Left ventricle myocardium inferior (tissue), 1 donor: ENCODE data around the gene XYLT1. TPM values are rescaled to one million over a fixed set of nuclear protein-coding genes. Genes with fewer than 3 reads are reported as not detected.

Experiments
- DNase-seq: peaks from one replicate; pipeline ENCODE4 v3.0.0-alpha.2; 2020
- H3K27ac ChIP-seq: fragments of 200-600 bp; replicated peaks from 2 replicates; pipeline ENCODE4 v1.8.0; 2021
- H3K27me3 ChIP-seq: fragments of 200-600 bp; 2 replicates; pipeline ENCODE4 v1.8.0; 2021; ENCODE audit warnings: low read depth
- H3K36me3 ChIP-seq: fragments of 200-600 bp; 2 replicates; pipeline ENCODE4 v1.8.0; 2021
- H3K4me1 ChIP-seq: fragments of 200-600 bp; 2 replicates; pipeline ENCODE4 v1.8.0; 2021
- H3K4me3 ChIP-seq: fragments of 200-600 bp; 2 replicates; pipeline ENCODE4 v1.8.0; 2021; ENCODE audit warnings: mild to moderate bottlenecking, moderate library complexity
- H3K9me3 ChIP-seq: fragments of 200-600 bp; replicated peaks from 2 replicates; pipeline ENCODE4 v1.8.0; 2021
- intact Hi-C: fragments of 100-400 bp; cut with micrococcal nuclease; formaldehyde crosslinking; loops from one replicate; pipeline ENCODE4 v1.11.0; 2022
- total RNA-seq: library from RNA; stranded (reverse); fragmentation: NEBNext Ultra II Directional; extraction: Animal tissue kit (Norgen Biotek cat#: 25700); gene quantifications from one replicate; pipeline ENCODE4 v1.2.1, GENCODE V29; 2021
- TF ChIP-seq, protein P1 (sequence below): fragments of 200-600 bp; IDR thresholded peaks from 2 replicates; pipeline ENCODE4 v1.8.0; 2021; ENCODE audit warnings: antibody characterized with exemption, mild to moderate bottlenecking, borderline replicate concordance
- donor health status: DM: no; HTN: yes; CAD: no; lungs with severe emphysema.

Gene XYLT1
- total RNA-seq, 1 donor from 2014 or later, result 1.4 TPM

DNA sequence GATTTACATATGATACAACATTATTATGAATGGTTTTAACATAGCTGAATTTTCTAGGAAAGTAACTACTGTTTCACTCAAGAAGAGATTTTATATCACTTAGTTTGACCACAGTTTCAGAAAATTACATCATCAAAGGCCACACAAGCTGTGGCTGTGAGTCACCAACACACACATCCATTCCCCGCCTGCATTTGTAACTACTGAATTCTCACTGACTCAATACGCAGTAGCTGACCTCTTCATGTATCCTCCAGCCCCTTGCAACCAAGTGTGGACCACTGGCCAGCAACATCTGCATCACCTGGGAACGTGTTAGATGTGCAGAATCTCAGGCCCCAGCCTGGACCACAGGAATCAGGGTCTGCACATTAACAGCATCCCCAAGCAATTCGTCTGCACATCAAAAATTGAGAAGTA is 197.6 kb downstream of the XYLT1 start:
- Histone ChIP-seq H3K4me1 (peaks cover 9% of the 10 kb centered on the region), H3K27me3 (no peaks in the 10 kb centered on the region), H3K9me3 (no peaks in the 10 kb centered on the region), H3K36me3 (no peaks in the 10 kb centered on the region), H3K27ac (no peak overlapping the region), H3K4me3 (no peak overlapping the region)
- intact Hi-C loops, result loop anchor here (10.0 kb wide), 1 partner anchor 192 kb away; no protein-coding TSS in a partner anchor
- no peak for DNase-seq
- TF ChIP-seq, protein P1, sequence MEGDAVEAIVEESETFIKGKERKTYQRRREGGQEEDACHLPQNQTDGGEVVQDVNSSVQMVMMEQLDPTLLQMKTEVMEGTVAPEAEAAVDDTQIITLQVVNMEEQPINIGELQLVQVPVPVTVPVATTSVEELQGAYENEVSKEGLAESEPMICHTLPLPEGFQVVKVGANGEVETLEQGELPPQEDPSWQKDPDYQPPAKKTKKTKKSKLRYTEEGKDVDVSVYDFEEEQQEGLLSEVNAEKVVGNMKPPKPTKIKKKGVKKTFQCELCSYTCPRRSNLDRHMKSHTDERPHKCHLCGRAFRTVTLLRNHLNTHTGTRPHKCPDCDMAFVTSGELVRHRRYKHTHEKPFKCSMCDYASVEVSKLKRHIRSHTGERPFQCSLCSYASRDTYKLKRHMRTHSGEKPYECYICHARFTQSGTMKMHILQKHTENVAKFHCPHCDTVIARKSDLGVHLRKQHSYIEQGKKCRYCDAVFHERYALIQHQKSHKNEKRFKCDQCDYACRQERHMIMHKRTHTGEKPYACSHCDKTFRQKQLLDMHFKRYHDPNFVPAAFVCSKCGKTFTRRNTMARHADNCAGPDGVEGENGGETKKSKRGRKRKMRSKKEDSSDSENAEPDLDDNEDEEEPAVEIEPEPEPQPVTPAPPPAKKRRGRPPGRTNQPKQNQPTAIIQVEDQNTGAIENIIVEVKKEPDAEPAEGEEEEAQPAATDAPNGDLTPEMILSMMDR, result no peak

DNA sequence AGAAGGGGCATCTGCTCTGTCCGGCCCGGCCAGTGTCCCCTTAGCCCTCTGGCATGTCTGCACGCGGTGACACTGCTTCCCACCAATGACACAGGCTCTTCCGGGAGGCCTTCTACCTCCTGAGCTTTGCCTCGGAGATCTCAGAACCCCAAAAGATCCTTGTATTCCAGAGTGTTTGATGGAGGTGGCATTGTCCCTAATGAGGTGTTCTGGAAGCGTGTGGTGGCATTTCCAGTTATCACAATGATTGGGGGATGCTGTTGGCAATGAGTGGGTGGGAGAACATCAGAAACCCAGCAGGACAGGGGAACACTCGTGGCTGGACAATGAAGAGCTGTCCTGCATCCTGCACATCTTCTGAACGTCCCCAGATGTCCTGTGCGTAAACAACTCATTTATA is 198.0 kb downstream of the XYLT1 start:
- no peak overlapping the region for H3K27ac ChIP-seq
- DNase-seq, result no peak
- intact Hi-C loops, result loop anchor here (10.0 kb wide), 1 partner anchor 192 kb away; no protein-coding TSS in a partner anchor
- peaks cover 9% of the 10 kb centered on the region for H3K4me1 ChIP-seq
- H3K9me3 ChIP-seq, result no peaks in the 10 kb centered on the region
- TF ChIP-seq, protein P1, result no peak
- H3K4me3 ChIP-seq, result no peak overlapping the region
- H3K36me3 ChIP-seq, result no peaks in the 10 kb centered on the region
- H3K27me3 ChIP-seq, result no peaks in the 10 kb centered on the region

DNA sequence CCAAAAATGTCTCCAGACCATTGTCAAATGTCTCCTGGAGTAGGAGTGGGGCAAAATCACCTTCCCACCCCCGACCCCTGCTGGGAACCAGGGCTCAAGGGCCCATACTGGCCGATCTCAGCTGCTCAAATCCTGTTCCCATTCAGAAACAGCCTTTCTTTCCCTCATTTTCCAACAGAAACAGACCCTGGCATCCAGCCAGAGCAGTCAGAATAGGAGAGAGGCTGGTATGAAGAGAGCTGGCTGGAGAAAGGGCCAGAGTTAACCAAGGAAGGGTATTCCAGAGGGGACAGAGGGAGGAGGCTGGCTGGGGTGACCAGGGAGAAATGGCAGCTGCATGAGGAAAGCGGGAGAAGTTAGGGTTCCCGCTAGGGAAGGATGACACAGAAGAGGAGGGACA is 199.1 kb downstream of the XYLT1 start:
- TF ChIP-seq, protein P1, result no peak
- Histone ChIP-seq H3K4me3 (no peak overlapping the region), H3K36me3 (no peaks in the 10 kb centered on the region), H3K9me3 (no peaks in the 10 kb centered on the region), H3K27me3 (no peaks in the 10 kb centered on the region), H3K27ac (no peak overlapping the region), H3K4me1 (peaks cover 9% of the 10 kb centered on the region)
- DNase-seq, result no peak
- intact Hi-C loops, result loop anchor here (10.0 kb wide), 1 partner anchor 193 kb away; no protein-coding TSS in a partner anchor

DNA sequence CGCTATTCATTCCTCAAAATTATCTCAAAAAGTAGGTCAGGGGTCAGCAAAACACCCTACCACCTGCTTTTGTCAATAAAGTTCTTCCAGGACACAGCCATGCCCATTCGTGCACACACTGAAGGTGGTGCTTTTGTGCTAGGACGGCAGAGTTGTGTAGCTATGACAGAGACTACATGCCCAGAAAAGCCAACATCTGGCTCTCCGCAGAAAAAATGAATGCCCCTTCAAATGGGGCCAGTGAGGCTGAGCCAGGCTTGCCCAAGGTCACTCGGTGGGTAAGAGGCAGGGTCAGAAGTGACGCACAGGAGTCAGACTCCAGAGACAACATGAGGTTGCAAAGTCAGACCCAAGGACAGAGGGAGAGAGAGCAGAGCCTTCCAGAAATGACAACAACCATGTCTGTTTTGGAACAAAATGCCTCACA is 200.1 kb downstream of the XYLT1 start:
- intact Hi-C loops, result loop anchor here (10.0 kb wide), 1 partner anchor 194 kb away; no protein-coding TSS in a partner anchor
- TF ChIP-seq, protein P1, result no peak

DNA sequence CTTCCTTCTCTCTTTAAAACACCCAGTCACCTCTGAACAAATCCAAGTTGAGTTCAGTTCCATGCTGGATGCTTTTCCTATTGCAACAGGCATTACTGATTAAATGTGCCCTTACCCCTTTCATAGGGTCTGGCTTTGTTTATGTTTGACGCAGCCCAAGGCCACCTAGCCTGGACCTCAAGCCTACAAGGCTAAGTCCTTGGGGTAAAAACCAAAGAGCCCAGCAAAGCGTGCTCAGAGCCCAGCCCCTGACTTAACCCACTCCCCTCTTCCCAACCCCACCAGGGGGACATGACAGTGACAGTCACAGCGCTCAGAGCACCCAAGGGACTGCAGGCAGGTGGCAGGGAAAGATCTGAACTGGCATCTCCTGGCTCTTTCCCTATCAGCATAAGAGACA is 200.6 kb downstream of the XYLT1 start:
- no peak overlapping the region for H3K4me3 ChIP-seq

More for the DNA sequence above, 200.1 kb downstream of the XYLT1 start:
- DNase-seq, result no peak
- H3K27ac ChIP-seq, result no peak overlapping the region
- peaks cover 9% of the 10 kb centered on the region for H3K4me1 ChIP-seq
- H3K36me3 ChIP-seq, result no peaks in the 10 kb centered on the region
- H3K4me3 ChIP-seq, result no peak overlapping the region
- no peaks in the 10 kb centered on the region for H3K9me3 ChIP-seq
- H3K27me3 ChIP-seq, result no peaks in the 10 kb centered on the region

More for the DNA sequence above, 200.6 kb downstream of the XYLT1 start:
- no peak for DNase-seq
- intact Hi-C loops, result loop anchor here (10.0 kb wide), 1 partner anchor 195 kb away; no protein-coding TSS in a partner anchor
- H3K4me1 ChIP-seq, result peaks cover 9% of the 10 kb centered on the region
- H3K27ac ChIP-seq, result no peak overlapping the region
- H3K36me3 ChIP-seq, result no peaks in the 10 kb centered on the region
- no peaks in the 10 kb centered on the region for H3K27me3 ChIP-seq
- H3K9me3 ChIP-seq, result no peaks in the 10 kb centered on the region
- TF ChIP-seq, protein P1, result no peak
